ENCODE measurements around the gene FAM234B.
"Not testable (repeated sequence)": the region's sequence is repeated elsewhere in the genome, so short reads cannot be mapped to it uniquely, and the experiment has no call there.

FAM234B gene

DNA sequence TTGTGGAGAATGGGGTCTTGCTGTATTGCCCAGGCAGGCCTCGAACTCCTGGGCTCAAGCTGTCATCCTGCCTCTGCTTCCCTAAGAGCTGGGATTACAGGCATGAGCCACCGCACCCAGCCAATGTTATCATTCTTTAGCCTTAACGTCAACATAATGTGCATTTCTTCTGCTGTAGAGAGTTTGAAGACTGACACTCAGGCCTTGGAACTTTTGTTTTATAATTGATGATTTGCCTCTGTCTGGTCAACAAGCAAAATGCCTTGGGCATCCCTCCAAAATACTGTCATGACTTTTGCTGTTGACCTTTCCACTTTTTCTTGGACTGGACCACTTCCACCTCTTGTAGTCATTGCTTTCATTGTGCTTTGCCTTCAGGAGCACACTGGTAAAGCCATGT lies 29.0 kb downstream of the FAM234B start:
- H3K36me3 ChIP-seq (ENCODE audit: control insufficient read depth, insufficient read depth, low read length) = no peaks in the 10 kb centered on the region

DNA sequence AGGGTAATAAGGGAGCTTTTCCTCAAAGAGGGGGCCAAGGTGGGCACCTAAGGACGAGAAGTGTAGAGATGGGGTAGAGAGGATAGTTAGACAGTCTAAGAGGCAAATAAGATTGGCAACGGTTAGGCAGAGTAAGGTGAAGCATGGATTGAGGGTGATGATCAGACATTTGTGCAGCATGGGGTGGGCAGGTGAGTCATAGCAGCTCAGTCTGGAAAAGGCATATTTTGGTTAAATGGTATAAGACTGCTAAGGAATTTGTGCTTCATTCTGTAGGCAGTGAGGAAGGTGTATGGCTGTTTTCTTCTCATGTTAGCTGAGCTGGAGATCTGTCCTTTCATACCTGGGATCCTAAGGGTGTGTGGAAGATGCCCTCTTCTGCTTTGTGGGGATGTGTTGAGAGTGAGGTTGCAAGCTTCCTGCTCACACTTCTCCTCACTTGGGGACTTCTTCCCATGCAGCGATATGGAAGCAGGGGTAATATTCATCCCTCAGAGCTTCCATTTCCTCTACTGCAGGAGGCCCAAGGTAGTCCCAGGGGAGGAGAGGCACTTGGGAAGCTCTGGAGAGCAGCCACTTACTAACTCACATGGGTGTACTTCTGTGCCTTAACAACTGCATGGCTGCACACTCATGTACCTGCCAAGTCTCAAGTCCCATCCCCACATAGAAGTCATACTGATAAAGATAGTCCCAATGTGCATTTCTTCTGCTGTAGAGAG lies 30.4 kb downstream of the FAM234B start:
- H3K4me3 ChIP-seq (ENCODE audit: low read length) = no peak overlapping the region
- no peak overlapping the region for H3K9ac ChIP-seq (ENCODE audit: low read length)
- H3K27me3 ChIP-seq (ENCODE audit: control insufficient read depth, insufficient read depth, low read length) = no peaks in the 10 kb centered on the region
- no peaks in the 10 kb centered on the region for H3K4me1 ChIP-seq (ENCODE audit: control insufficient read depth, insufficient read depth, low read length)
- H3K27ac ChIP-seq (ENCODE audit: low read depth, low read length) = no peak overlapping the region
- H3K36me3 ChIP-seq (ENCODE audit: control insufficient read depth, insufficient read depth, low read length) = no peaks in the 10 kb centered on the region

More for the DNA sequence above, 29.0 kb downstream of the FAM234B start:
- no peak overlapping the region for H3K27ac ChIP-seq (ENCODE audit: low read depth, low read length)
- no peak overlapping the region for H3K4me3 ChIP-seq (ENCODE audit: low read length)
- no peaks in the 10 kb centered on the region for H3K4me1 ChIP-seq (ENCODE audit: control insufficient read depth, insufficient read depth, low read length)
- H3K27me3 ChIP-seq (ENCODE audit: control insufficient read depth, insufficient read depth, low read length) = no peaks in the 10 kb centered on the region
- no peak overlapping the region for H3K9ac ChIP-seq (ENCODE audit: low read length)

DNA sequence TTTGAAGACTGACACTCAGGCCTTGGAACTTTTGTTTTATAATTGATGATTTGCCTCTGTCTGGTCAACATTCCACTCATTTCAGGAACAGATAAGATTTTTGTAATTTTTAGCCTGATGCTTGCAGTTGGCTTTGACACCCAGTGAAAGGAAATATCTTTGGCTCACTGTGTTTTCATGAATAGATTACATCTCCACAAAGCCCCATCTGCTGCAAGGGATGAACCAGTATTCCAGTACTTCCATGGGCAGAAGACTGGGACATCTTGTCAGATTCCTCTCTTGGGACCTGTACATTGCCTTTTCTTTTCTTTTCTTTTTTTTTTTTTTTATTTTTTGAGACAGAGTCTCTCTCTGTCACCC lies 30.9 kb downstream of the FAM234B start:
- H3K36me3 ChIP-seq (ENCODE audit: control insufficient read depth, insufficient read depth, low read length) = no peaks in the 10 kb centered on the region
- H3K27ac ChIP-seq (ENCODE audit: low read depth, low read length) = no peak overlapping the region
- no peak overlapping the region for H3K9ac ChIP-seq (ENCODE audit: low read length)

DNA sequence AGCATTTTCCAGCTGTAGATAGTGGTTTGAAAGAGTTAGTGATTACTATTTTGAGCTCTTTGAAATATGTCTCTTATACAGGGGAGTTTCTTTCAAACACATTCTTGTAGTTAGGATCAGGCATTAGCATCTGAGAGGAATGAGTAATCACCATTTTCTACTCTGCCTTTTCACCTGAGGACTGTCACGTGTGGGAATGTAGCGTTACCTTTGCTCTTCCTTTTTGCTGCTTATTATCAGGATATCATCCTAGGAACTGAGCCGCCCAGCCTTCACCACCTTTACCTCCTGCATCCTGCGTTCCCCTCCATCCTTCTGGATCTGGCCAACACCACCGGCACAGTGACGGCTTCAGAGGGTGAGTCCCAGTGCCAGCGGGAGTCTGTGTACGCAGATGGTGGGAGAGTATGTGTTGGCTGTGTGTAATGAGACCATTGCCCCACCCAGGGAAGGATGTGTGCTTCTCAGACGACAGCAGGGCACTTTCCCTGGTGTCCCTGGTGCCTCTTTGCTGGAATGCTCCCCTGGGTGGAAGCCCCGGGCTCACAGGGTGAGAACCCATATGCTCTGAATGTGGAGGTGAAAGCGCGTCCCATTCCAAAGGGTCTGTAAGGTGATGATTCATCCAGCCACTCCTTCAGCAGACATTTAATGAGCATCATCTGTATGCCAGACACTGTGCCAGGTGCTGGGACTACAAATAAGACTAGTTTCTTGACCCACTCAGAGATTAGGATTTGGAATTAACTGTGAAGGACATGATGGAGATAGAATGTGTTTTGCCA lies 31.8 kb downstream of the FAM234B start:
- H3K4me3 ChIP-seq (ENCODE audit: low read length) = no peak overlapping the region
- no peak overlapping the region for H3K27ac ChIP-seq (ENCODE audit: low read depth, low read length)
- no peaks in the 10 kb centered on the region for H3K4me1 ChIP-seq (ENCODE audit: control insufficient read depth, insufficient read depth, low read length)
- no peaks in the 10 kb centered on the region for H3K36me3 ChIP-seq (ENCODE audit: control insufficient read depth, insufficient read depth, low read length)
- H3K9ac ChIP-seq (ENCODE audit: low read length) = no peak overlapping the region
- H3K27me3 ChIP-seq (ENCODE audit: control insufficient read depth, insufficient read depth, low read length) = no peaks in the 10 kb centered on the region

More for the DNA sequence above, 30.9 kb downstream of the FAM234B start:
- Histone ChIP-seq H3K27me3 (ENCODE audit: control insufficient read depth, insufficient read depth, low read length) (no peaks in the 10 kb centered on the region), H3K4me1 (ENCODE audit: control insufficient read depth, insufficient read depth, low read length) (no peaks in the 10 kb centered on the region), H3K4me3 (ENCODE audit: low read length) (no peak overlapping the region)

DNA sequence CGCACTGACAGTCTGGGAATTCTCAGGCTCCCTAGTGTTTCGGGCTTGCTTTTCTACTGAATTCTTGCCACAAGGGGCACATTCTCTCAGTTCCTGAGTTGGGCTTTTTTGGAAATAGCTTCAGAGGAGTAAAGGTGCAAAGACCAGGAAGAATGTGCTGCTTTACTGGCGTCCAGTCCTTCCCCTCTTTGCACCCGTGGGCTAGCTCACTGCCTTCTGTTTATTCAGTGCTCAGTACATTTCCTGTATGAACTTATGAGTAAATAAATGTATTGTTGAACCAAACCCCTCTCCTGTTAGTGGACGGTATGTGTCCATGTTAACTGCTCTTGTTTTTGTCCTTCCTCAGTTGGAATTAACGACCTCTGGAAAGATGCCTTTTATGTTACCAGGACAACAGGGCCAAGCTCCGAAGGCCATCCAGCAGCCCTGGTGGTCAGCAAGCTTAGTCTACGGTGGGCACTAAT lies 35.3 kb downstream of the FAM234B start:
- Histone ChIP-seq H3K9ac (ENCODE audit: low read length) (no peak overlapping the region), H3K4me1 (ENCODE audit: control insufficient read depth, insufficient read depth, low read length) (no peaks in the 10 kb centered on the region), H3K36me3 (ENCODE audit: control insufficient read depth, insufficient read depth, low read length) (no peaks in the 10 kb centered on the region), H3K27ac (ENCODE audit: low read depth, low read length) (no peak overlapping the region), H3K4me3 (ENCODE audit: low read length) (no peak overlapping the region), H3K27me3 (ENCODE audit: control insufficient read depth, insufficient read depth, low read length) (no peaks in the 10 kb centered on the region)

DNA sequence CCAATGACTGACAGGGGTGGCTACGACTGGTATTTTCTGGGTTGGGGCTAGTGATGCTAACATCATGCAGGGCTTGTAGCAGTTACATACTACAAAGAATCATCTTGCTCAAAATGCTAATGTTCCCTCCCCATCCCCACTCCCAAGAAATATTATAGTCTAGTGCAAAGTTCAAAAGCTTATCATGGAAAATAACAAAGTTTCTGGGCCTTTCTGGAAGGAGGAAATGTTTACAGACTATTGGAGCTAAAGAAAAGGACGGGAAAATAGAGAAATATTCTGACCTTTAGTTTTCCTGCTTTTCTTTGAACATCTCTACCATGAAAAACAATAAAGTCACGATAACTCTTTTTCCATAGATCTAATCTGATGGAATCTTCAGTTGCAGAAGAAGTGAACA lies 36.1 kb downstream of the FAM234B start:
- Histone ChIP-seq H3K36me3 (ENCODE audit: control insufficient read depth, insufficient read depth, low read length) (no peaks in the 10 kb centered on the region), H3K4me3 (ENCODE audit: low read length) (no peak overlapping the region), H3K9ac (ENCODE audit: low read length) (no peak overlapping the region), H3K27me3 (ENCODE audit: control insufficient read depth, insufficient read depth, low read length) (no peaks in the 10 kb centered on the region), H3K27ac (ENCODE audit: low read depth, low read length) (no peak overlapping the region), H3K4me1 (ENCODE audit: control insufficient read depth, insufficient read depth, low read length) (no peaks in the 10 kb centered on the region)

DNA sequence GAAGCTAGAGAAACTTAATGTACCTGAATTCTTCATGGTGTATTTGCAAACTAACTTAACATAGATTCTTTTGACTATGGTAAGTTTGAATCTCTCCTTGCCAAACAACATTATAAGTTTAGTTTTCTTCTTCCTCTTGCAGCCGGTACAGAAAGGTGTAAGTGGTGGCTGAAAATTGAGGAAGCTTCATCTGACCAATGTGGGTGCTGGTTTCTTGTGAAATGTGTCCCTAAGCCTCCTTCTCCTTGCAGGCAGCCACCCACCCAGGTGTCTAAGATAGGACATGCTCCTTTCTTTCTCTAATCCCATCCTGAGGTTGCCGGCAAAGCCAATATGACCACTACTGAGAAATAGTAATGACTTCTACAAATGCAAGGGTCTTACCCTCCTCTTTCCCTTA lies 38.7 kb downstream of the FAM234B start:
- Histone ChIP-seq H3K9ac (ENCODE audit: low read length) (no peak overlapping the region), H3K36me3 (ENCODE audit: control insufficient read depth, insufficient read depth, low read length) (no peaks in the 10 kb centered on the region)

DNA sequence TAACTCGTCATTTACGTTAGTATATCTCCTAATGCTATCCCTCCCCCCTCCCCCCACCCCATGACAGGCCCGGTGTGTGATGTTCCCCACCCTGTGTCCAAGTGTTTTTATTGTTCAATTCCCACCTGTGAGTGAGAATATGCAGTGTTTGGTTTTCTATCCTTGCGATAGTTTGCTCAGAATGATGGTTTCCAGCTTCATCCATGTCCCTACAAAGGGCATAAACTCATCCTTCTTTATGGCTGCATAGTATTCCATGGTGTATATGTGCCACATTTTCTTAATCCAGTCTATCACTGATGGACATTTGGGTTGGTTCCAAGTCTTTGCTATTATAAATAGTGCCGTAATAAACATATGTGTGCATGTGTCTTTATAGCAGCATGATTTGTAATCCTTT lies 39.5 kb downstream of the FAM234B start:
- H3K9ac ChIP-seq (ENCODE audit: low read length); H3K27me3 ChIP-seq (ENCODE audit: control insufficient read depth, insufficient read depth, low read length); H3K4me3 ChIP-seq (ENCODE audit: low read length); H3K27ac ChIP-seq (ENCODE audit: low read depth, low read length); H3K4me1 ChIP-seq (ENCODE audit: control insufficient read depth, insufficient read depth, low read length); H3K36me3 ChIP-seq (ENCODE audit: control insufficient read depth, insufficient read depth, low read length): not testable (repeated sequence)

More for the DNA sequence above, 38.7 kb downstream of the FAM234B start:
- Histone ChIP-seq H3K4me3 (ENCODE audit: low read length) (no peak overlapping the region), H3K4me1 (ENCODE audit: control insufficient read depth, insufficient read depth, low read length) (no peaks in the 10 kb centered on the region), H3K27ac (ENCODE audit: low read depth, low read length) (no peak overlapping the region), H3K27me3 (ENCODE audit: control insufficient read depth, insufficient read depth, low read length) (no peaks in the 10 kb centered on the region)

DNA sequence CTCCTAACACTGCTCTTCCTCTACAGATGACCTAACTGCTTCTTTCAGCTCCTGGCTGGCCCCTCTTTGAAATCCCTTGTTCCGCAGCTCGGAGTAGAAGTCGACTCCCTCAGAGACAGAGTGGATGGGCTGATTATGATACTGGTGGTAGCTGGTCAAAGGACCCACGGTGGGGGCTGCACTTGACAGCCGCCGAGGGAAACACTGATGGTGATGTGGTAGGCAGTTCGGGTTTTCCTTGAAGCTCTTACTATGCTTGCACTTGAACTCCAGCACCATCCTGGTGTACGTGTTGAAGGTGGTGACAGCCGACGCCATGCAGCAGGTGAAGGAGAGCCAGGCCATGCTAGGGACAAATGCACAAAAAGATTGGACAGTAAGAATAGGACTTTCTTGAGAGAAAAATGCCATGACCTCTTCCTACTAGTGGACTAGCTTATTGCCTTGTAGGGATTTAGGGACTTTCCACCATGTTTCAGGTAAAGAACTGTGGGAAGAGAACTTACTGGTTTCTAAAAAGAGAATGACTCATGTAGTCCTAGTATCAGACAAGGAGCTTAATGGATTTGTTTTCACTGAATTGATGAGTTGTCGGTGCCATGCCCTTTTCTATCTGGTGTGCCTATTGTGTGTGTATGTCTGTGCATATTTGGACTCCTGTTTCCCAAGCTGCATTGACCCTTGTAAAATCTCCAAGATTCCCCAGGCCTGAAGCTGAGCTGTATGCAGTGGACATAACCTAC lies 40.9 kb downstream of the FAM234B start:
- Histone ChIP-seq H3K36me3 (ENCODE audit: control insufficient read depth, insufficient read depth, low read length) (no peaks in the 10 kb centered on the region), H3K9ac (ENCODE audit: low read length) (no peak overlapping the region), H3K4me3 (ENCODE audit: low read length) (no peak overlapping the region), H3K27me3 (ENCODE audit: control insufficient read depth, insufficient read depth, low read length) (no peaks in the 10 kb centered on the region), H3K27ac (ENCODE audit: low read depth, low read length) (no peak overlapping the region), H3K4me1 (ENCODE audit: control insufficient read depth, insufficient read depth, low read length) (no peaks in the 10 kb centered on the region)

DNA sequence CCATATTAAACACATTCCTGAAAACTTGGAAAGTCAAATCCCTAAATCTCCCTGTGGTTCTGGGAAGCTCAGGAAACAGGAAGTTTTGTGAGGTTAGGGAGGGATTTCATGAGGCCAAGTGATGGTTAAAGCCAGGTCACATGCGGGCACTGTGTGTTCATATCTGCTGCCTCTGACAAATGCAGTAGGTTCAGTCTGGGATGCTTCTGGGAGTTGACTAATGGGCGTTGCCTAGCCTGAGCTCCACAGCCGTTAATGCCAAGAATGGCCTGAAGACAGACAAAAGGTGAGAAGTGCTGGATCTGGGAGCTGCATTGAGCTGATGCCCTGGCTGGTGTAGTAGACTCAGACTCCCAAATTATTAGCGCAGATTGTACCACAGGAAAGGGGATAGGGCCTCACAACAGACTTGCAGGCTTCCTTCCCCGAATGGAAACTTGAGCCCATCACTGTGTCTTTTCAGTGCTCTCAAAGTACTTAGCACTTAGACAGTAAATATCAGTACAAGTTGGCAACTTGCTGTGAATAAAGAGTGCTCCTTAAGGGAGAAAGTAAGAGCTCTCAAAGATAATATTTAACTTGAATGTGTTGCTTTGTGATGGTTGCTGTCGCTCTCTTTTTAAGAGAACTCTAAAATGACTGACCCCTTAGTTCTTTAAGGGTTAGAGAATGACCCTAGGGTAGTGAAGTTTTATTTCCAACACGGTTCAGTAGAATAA lies 41.9 kb downstream of the FAM234B start:
- H3K36me3 ChIP-seq (ENCODE audit: control insufficient read depth, insufficient read depth, low read length) = no peaks in the 10 kb centered on the region
- no peak overlapping the region for H3K27ac ChIP-seq (ENCODE audit: low read depth, low read length)
- no peak overlapping the region for H3K4me3 ChIP-seq (ENCODE audit: low read length)
- no peak overlapping the region for H3K9ac ChIP-seq (ENCODE audit: low read length)
- H3K27me3 ChIP-seq (ENCODE audit: control insufficient read depth, insufficient read depth, low read length) = no peaks in the 10 kb centered on the region
- H3K4me1 ChIP-seq (ENCODE audit: control insufficient read depth, insufficient read depth, low read length) = no peaks in the 10 kb centered on the region

DNA sequence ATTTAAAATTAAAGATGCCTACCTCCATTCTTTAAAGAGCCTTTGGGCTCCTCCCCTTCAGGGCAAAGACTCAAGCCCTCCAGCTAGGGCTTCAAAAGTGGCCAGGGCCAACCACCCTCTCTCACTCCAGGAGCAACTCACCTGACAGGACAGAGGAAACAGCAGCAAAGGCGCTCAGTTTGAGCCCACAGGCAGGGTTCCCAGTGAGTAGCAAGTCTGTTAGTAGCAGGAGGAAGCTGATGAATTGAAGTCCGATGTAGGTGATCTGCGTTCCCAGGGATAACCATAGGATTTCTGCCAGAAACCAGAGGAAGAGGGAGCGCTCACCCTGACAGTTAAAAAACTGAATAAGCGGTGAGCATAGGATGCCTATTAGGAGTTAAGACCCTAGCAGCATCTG lies 43.6 kb downstream of the FAM234B start:
- Histone ChIP-seq H3K4me3 (ENCODE audit: low read length) (no peak overlapping the region), H3K36me3 (ENCODE audit: control insufficient read depth, insufficient read depth, low read length) (no peaks in the 10 kb centered on the region), H3K27ac (ENCODE audit: low read depth, low read length) (no peak overlapping the region), H3K4me1 (ENCODE audit: control insufficient read depth, insufficient read depth, low read length) (no peaks in the 10 kb centered on the region), H3K9ac (ENCODE audit: low read length) (no peak overlapping the region), H3K27me3 (ENCODE audit: control insufficient read depth, insufficient read depth, low read length) (no peaks in the 10 kb centered on the region)

DNA sequence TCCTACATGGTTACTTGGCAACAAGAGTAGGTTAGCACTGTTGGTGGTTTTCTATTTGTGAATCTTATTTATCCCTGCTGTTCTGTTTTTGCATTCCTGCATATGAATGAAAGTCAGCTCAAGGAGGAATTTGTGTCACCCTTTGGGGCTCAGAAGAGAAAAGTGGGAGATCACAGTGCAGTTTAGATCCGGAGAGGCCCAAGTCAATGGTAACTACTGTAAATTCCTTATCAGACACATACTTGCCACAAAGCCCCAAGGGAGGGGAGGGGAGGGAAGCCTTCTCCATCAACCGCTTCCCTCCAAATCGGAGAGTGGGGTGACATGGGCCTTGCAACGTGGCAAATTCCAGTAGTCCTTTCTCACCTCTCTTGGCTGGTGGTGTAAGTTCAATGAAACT lies 44.3 kb downstream of the FAM234B start:
- no peak overlapping the region for H3K4me3 ChIP-seq (ENCODE audit: low read length)
- no peak overlapping the region for H3K27ac ChIP-seq (ENCODE audit: low read depth, low read length)

More for the DNA sequence above, 44.3 kb downstream of the FAM234B start:
- H3K4me1 ChIP-seq (ENCODE audit: control insufficient read depth, insufficient read depth, low read length) = no peaks in the 10 kb centered on the region
- H3K9ac ChIP-seq (ENCODE audit: low read length) = no peak overlapping the region
- no peaks in the 10 kb centered on the region for H3K36me3 ChIP-seq (ENCODE audit: control insufficient read depth, insufficient read depth, low read length)
- H3K27me3 ChIP-seq (ENCODE audit: control insufficient read depth, insufficient read depth, low read length) = no peaks in the 10 kb centered on the region
